ENCODE measurements around the gene SLC19A3. TPM values are rescaled to one million over a fixed set of nuclear protein-coding genes. Genes with fewer than 3 reads are reported as not detected.

The SLC19A3 gene
- total and polyA plus RNA-seq, 2 of the 4 experiments (the other 2 are of a cell fraction): under 0.01 TPM; not detected in 1

GRCh38 chr2:227671170-227671905, 46.5 kb downstream of the SLC19A3 start:
- H3K4me1 ChIP-seq (ENCODE audit: control insufficient read depth, insufficient read depth, low read length): no peaks in the 10 kb centered on the region
- no peaks in the 10 kb centered on the region for H3K9me1 ChIP-seq (ENCODE audit: insufficient read depth, low read length)
- BruUV-seq (replicated peaks): no TSS peak
- H3K14ac ChIP-seq (replicated peaks; ENCODE audit: low read depth, low read length): no peak overlapping the region
- ChIA-PET CTCF (interaction anchor here (0.7 to 1.5 kb wide), 3 partner anchors 13 to 538 kb away, joined by 3 to 6 read pairs (median 4); no protein-coding TSS in a partner anchor), POLR2A (ENCODE audit: unreplicated experiment) (no interaction called here)
- H3K4me3 ChIP-seq (ENCODE audit: insufficient read depth, low read depth, low read length): no peak overlapping the region
- no peak overlapping the region for H2BK5ac ChIP-seq (ENCODE audit: low read depth, low read length, poor library complexity, severe bottlenecking)
- H2BK15ac ChIP-seq (ENCODE audit: low read depth, low read length): no peak overlapping the region
- H3K18ac ChIP-seq (ENCODE audit: low read depth, low read length): no peak overlapping the region
- no peak overlapping the region for H3K56ac ChIP-seq (ENCODE audit: extremely low read depth, insufficient read depth, low read length)
- TF ChIP-seq RCOR1 (IDR thresholded peaks at IDR 0.05; ENCODE audit: insufficient replicate concordance, low read length) (no peak), NFE2L2 (IDR thresholded peaks at IDR 0.05; ENCODE audit: low read depth, low read length) (no peak), CTCF (conservative IDR thresholded peaks at IDR 0.05; ENCODE audit: low read depth, low read length) (no peak), BHLHE40 (IDR thresholded peaks at IDR 0.05; ENCODE audit: low read depth, low read length) (no peak), RFX5 (IDR thresholded peaks at IDR 0.05; ENCODE audit: low read depth, low read length) (no peak), MAFK (IDR thresholded peaks at IDR 0.05; ENCODE audit: low read depth, low read length) (no peak), USF2 (IDR thresholded peaks at IDR 0.05; ENCODE audit: low read depth, low read length) (no peak), ELK1 (IDR thresholded peaks at IDR 0.05; ENCODE audit: borderline replicate concordance, low read depth, low read length) (no peak), RAD21 (IDR thresholded peaks at IDR 0.05; ENCODE audit: low read length) (no peak), MAZ (IDR thresholded peaks at IDR 0.05; ENCODE audit: borderline replicate concordance, low read depth, low read length) (no peak)
- no peaks in the 10 kb centered on the region for H3K9me3 ChIP-seq (ENCODE audit: control insufficient read depth, insufficient read depth, low read length)
- H2BK20ac ChIP-seq (ENCODE audit: low read depth, low read length): no peak overlapping the region
- H2AK5ac ChIP-seq (ENCODE audit: low read depth, low read length): no peak overlapping the region
- no peak overlapping the region for H4K5ac ChIP-seq (ENCODE audit: low read depth, low read length)
- dilution Hi-C loops (cut with HindIII; ENCODE audit: low sequenced_read_pairs, unreplicated experiment) (no loop called here), in situ Hi-C loops (cut with MboI; ENCODE audit: low sequenced_read_pairs) (no loop called here), intact Hi-C loops (cut with micrococcal nuclease) (no loop called here)
- WGBS, 2 experiments (ENCODE audit: extremely low coverage in 2 of 2, insufficient read length in 1 of 2): no CpG with 5 or more reads among the region's 3 CpGs
- no peak overlapping the region for H3K4ac ChIP-seq (ENCODE audit: low read depth, low read length)
- no peaks in the 10 kb centered on the region for H4K20me1 ChIP-seq (ENCODE audit: insufficient read depth, low read length)
- H2BK120ac ChIP-seq (ENCODE audit: low read depth, low read length): no peak overlapping the region
- H3K23ac ChIP-seq (ENCODE audit: low read depth, low read length): no peak overlapping the region
- no peak overlapping the region for H4K91ac ChIP-seq (ENCODE audit: insufficient read depth, low read depth, low read length)
- ATAC-seq (ENCODE audit: low read depth): no peak
- no peak overlapping the region for H3K27ac ChIP-seq (ENCODE audit: insufficient read depth, low read length)
- H3K4me2 ChIP-seq (ENCODE audit: low read depth, low read length): no peak overlapping the region
- no peak overlapping the region for H4K8ac ChIP-seq (ENCODE audit: low read depth in 2 of 2, low read length in 2 of 2)
- H3K9ac ChIP-seq (ENCODE audit: low read depth, low read length): no peak overlapping the region
- no peaks in the 10 kb centered on the region for H3K79me1 ChIP-seq (ENCODE audit: low read depth in 1 of 2, low read length in 2 of 2)
- no peaks in the 10 kb centered on the region for H3K27me3 ChIP-seq (ENCODE audit: control insufficient read depth, insufficient read depth, low read length)
- H2AK9ac ChIP-seq (replicated peaks; ENCODE audit: low read depth, low read length, poor library complexity): no peak overlapping the region
- DNase-seq: no peak
- H2AFZ ChIP-seq (replicated peaks; ENCODE audit: low read length, poor library complexity): no peak overlapping the region
- H3K36me3 ChIP-seq (ENCODE audit: control insufficient read depth, insufficient read depth, low read length): no peaks in the 10 kb centered on the region
